CD14-positive monocyte (primary cell): ENCODE results near the gene UFL1. TPM values are rescaled to one million over a fixed set of nuclear protein-coding genes. Genes with fewer than 3 reads are reported as not detected.

Source experiments
- DNase-seq, 3 donors: peaks; one replicate each; pipeline ENCODE4 v3.0.0-alpha.2; 2011 to 2022
- H2AFZ ChIP-seq: 2 replicates; pipeline ENCODE4 v1.6.0; 2012; ENCODE audit warnings: mild to moderate bottlenecking, low read depth, low read length, inconsistent platforms; ENCODE audit not compliant: insufficient read depth, poor library complexity, severe bottlenecking
- H3K27ac ChIP-seq, 2 donors: 1 replicate in 1 of 2; 2 replicates in 1 of 2; pipeline ENCODE4 v1.5.1; 2012 to 2013; ENCODE audit warnings: low read length in 2 of 2, control low read depth in 1 of 2, inconsistent platforms in 1 of 2, low read depth in 1 of 2, mild to moderate bottlenecking in 1 of 2
- H3K27me3 ChIP-seq, 2 donors: one replicate each; pipeline versions ENCODE4 v1.6.0 to v1.6.1; 2011 to 2013; ENCODE audit warnings: low read length in 2 of 2; ENCODE audit not compliant: control insufficient read depth in 2 of 2, insufficient read depth in 2 of 2
- H3K36me3 ChIP-seq, 2 donors: replicated peaks in 1 of 2; 1 replicate in 1 of 2; 2 replicates in 1 of 2; pipeline versions ENCODE4 v1.5.1 to v1.6.1; 2012 to 2013; ENCODE audit warnings: low read length in 2 of 2, control low read depth in 1 of 2, inconsistent platforms in 1 of 2, mild to moderate bottlenecking in 1 of 2; ENCODE audit not compliant: insufficient read depth in 2 of 2, control insufficient read depth in 1 of 2
- H3K4me1 ChIP-seq, 2 donors: 1 replicate in 1 of 2; 2 replicates in 1 of 2; pipeline versions ENCODE4 v1.5.1 to v1.6.1; 2012 to 2013; ENCODE audit warnings: low read length in 2 of 2, control low read depth in 1 of 2, inconsistent platforms in 1 of 2, mild to moderate bottlenecking in 1 of 2, moderate library complexity in 1 of 2; ENCODE audit not compliant: insufficient read depth in 2 of 2, control insufficient read depth in 1 of 2
- H3K4me2 ChIP-seq: replicated peaks from 2 replicates; pipeline ENCODE3; 2012; ENCODE audit warnings: low read length, moderate library complexity, mild to moderate bottlenecking; ENCODE audit not compliant: poor library complexity, severe bottlenecking; ENCODE audit errors: extremely low read depth
- H3K4me3 ChIP-seq, 3 experiments: fragments of 200-600 bp in 1 of 3; sonication (generic) in 1 of 3; replicated peaks in 1 of 3; 1 replicate in 2 of 3; 2 replicates in 1 of 3; pipeline ENCODE4 v1.5.1; 2011 to 2013; ENCODE audit warnings: low read length in 3 of 3, mild to moderate bottlenecking in 3 of 3, control low read depth in 2 of 3, low read depth in 2 of 3, inconsistent platforms in 1 of 3, moderate library complexity in 1 of 3
- H3K79me2 ChIP-seq: 2 replicates; pipeline ENCODE4 v1.6.0; 2012; ENCODE audit warnings: mild to moderate bottlenecking, control low read depth, inconsistent platforms, low read length, moderate library complexity; ENCODE audit not compliant: insufficient read depth
- H3K9ac ChIP-seq: 2 replicates; pipeline ENCODE4 v1.6.0; 2017; ENCODE audit warnings: low read length, mild to moderate bottlenecking; ENCODE audit not compliant: insufficient read depth, poor library complexity, severe bottlenecking
- H3K9me3 ChIP-seq, 2 donors: replicated peaks in 1 of 2; 1 replicate in 1 of 2; 2 replicates in 1 of 2; pipeline versions ENCODE4 v1.5.1 to v1.6.1; 2012 to 2013; ENCODE audit warnings: low read length in 2 of 2, control low read depth in 1 of 2; ENCODE audit not compliant: control insufficient read depth in 1 of 2, insufficient read depth in 1 of 2
- H4K20me1 ChIP-seq: 2 replicates; pipeline ENCODE4 v1.6.0; 2012; ENCODE audit warnings: mild to moderate bottlenecking, low read length, control low read depth, moderate library complexity; ENCODE audit not compliant: insufficient read depth
- H3K27ac Mint-ChIP-seq, 7 donors: one replicate each; pipeline ENCODE4 v1.8.0; 2020; ENCODE audit warnings: mild to moderate bottlenecking in 7 of 7, mixed read lengths in 7 of 7, moderate library complexity in 6 of 7, inconsistent platforms in 2 of 7
- H3K27me3 Mint-ChIP-seq, 3 donors: one replicate each; pipeline ENCODE4 v1.8.0; 2021 to 2022; ENCODE audit warnings: low read depth in 3 of 3, mild to moderate bottlenecking in 3 of 3, mixed read lengths in 3 of 3, moderate library complexity in 3 of 3, inconsistent platforms in 1 of 3
- H3K36me3 Mint-ChIP-seq, 2 donors: one replicate each; pipeline ENCODE4 v1.8.0; 2020; ENCODE audit warnings: mixed read lengths in 2 of 2, inconsistent platforms in 1 of 2, mild to moderate bottlenecking in 1 of 2
- H3K4me1 Mint-ChIP-seq: one replicate; pipeline ENCODE4 v1.8.0; 2020; ENCODE audit warnings: mild to moderate bottlenecking, mixed read lengths
- H3K4me3 Mint-ChIP-seq, 2 donors: one replicate each; pipeline ENCODE4 v1.8.0; 2020; ENCODE audit warnings: mild to moderate bottlenecking in 2 of 2, mixed read lengths in 2 of 2, moderate library complexity in 1 of 2
- H3K9me3 Mint-ChIP-seq, 7 donors: one replicate each; pipeline ENCODE4 v1.8.0; 2020 to 2022; ENCODE audit warnings: mixed read lengths in 7 of 7, mild to moderate bottlenecking in 6 of 7, moderate library complexity in 6 of 7, inconsistent platforms in 2 of 7
- WGBS: methylation state at CpG from one replicate; pipeline ENCODE4 v1.1.5; 2013; ENCODE audit warnings: missing lambda C conversion rate; ENCODE audit not compliant: insufficient coverage; 5-methylcytosine and 5-hydroxymethylcytosine counted together
- intact Hi-C, 2 donors: fragments of 100-400 bp; cut with micrococcal nuclease; formaldehyde crosslinking; loops; one replicate each; pipeline versions ENCODE4 v1.15.0 to v1.15.1; 2023
- polyA plus RNA-seq, 3 donors: library from polyadenylated mRNA; depleted of rRNA in 1 of 3; unstranded in 2 of 3; stranded (reverse) in 1 of 3; fragments of 300-500 nt in 2 of 3; fragments of >200 nt in 1 of 3; fragmentation: Illumina TruSeq in 2 of 3; gene quantifications; 1 replicate in 2 of 3; 2 replicates in 1 of 3; pipeline ENCODE4 v1.2.3, GENCODE V29; 2012 to 2021
- TF ChIP-seq, protein P1 (sequence below): fragments of 200-600 bp; IDR thresholded peaks from one replicate; pipeline ENCODE4 v1.8.0; 2022; ENCODE audit warnings: antibody characterized with exemption, mild to moderate bottlenecking

The UFL1 gene
- polyA plus RNA-seq, 3 donors: 5.4 to 16.3 (median 12.6) TPM

DNA sequence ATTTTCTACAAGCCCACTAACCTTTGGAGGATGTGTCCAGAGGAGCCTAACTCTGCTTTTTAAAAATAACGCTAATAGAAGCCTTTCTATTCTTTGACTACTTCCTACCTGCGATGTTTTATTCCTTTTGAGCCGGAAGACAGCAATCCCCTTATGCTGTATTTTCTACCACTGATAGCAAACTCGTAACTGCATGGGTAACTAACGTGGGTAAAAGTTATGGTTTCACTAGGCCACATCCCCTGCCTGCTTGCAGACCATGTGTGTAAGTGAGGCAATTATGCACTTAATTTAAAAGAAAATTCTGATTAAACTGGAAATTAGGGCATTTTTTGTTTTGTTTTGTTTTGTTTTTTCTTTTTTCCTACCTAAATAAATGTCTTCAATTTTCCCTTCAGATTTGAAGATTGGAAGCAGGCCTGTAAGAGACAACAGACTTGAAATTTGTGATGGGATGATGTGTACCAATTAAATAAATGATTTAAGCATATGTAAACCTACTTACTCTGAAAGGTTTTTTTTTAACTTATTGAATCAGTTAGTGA lies 931 bp downstream of the UFL1 start:
- no peak for DNase-seq
- Histone ChIP-seq H2AFZ (peak overlapping the region; percentile 84), H3K79me2 (peaks cover 31% of the 10 kb centered on the region), H3K4me3 (peak overlapping the region; percentile 51 to 92 (median 82)), H3K27me3 (no peaks in the 10 kb centered on the region), H4K20me1 (no peaks in the 10 kb centered on the region), H3K9me3 (no peaks in the 10 kb centered on the region), H3K9ac (peak overlapping the region; percentile 95), H3K27ac (peak overlapping the region; percentile 97 to 98), H3K36me3 (peaks cover 26 to 28% of the 10 kb centered on the region in 2 donors), H3K4me2 (peak overlapping the region; percentile 88), H3K4me1 (peaks cover 15 to 16% of the 10 kb centered on the region in 2 donors)
- peaks cover 17 to 21% of the 10 kb centered on the region in 2 donors for H3K36me3 Mint-ChIP-seq
- peak overlapping the region; percentile 99 to 100 (median 100) for H3K27ac Mint-ChIP-seq
- intact Hi-C loops: loop anchor here in 1 of 2 donors (5.0 kb wide), 1 partner anchor 375 kb away; the partner anchor contains the start of gene NDUFAF4
- WGBS: no CpG with 5 or more reads among the region's 5 CpGs
- peak overlapping the region; percentile 97 to 98 for H3K4me3 Mint-ChIP-seq
- no peaks in the 10 kb centered on the region for H3K9me3 Mint-ChIP-seq
- H3K27me3 Mint-ChIP-seq: no peaks in the 10 kb centered on the region
- TF ChIP-seq, protein P1, sequence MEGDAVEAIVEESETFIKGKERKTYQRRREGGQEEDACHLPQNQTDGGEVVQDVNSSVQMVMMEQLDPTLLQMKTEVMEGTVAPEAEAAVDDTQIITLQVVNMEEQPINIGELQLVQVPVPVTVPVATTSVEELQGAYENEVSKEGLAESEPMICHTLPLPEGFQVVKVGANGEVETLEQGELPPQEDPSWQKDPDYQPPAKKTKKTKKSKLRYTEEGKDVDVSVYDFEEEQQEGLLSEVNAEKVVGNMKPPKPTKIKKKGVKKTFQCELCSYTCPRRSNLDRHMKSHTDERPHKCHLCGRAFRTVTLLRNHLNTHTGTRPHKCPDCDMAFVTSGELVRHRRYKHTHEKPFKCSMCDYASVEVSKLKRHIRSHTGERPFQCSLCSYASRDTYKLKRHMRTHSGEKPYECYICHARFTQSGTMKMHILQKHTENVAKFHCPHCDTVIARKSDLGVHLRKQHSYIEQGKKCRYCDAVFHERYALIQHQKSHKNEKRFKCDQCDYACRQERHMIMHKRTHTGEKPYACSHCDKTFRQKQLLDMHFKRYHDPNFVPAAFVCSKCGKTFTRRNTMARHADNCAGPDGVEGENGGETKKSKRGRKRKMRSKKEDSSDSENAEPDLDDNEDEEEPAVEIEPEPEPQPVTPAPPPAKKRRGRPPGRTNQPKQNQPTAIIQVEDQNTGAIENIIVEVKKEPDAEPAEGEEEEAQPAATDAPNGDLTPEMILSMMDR: no peak
- peaks cover 17% of the 10 kb centered on the region for H3K4me1 Mint-ChIP-seq

DNA sequence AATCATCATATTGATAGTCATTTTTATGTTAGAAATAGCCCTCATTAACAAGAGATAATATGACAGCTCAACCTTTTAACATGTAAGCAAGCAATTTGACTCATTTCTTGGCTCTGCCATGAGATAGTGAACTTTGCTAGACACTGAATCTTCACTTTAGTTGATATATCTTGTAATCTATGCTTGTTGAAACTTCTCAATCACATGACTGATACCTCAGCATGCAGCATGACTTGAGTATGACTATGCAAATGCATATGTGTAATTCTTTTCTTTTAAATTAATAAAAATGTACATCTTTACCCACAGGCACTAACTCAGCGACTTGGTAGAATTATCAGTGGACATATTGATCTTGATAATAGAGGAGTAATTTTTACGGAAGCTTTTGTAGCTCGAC lies 6.6 kb downstream of the UFL1 start:
- TF ChIP-seq, protein P1: no peak
- H3K27ac Mint-ChIP-seq: no peak overlapping the region
- H2AFZ ChIP-seq: no peak overlapping the region
- H3K4me3 ChIP-seq: no peak overlapping the region
- H3K27me3 ChIP-seq: no peaks in the 10 kb centered on the region
- H3K27ac ChIP-seq: no peak overlapping the region
- intact Hi-C loops: no loop called here
- H3K4me1 ChIP-seq: no peaks in the 10 kb centered on the region
- peaks cover 6% of the 10 kb centered on the region for H3K4me1 Mint-ChIP-seq
- H4K20me1 ChIP-seq: no peaks in the 10 kb centered on the region
- H3K27me3 Mint-ChIP-seq: no peaks in the 10 kb centered on the region
- no peaks in the 10 kb centered on the region for H3K9me3 ChIP-seq
- H3K36me3 Mint-ChIP-seq: peaks cover 66 to 71% of the 10 kb centered on the region in 2 donors
- peaks cover 10% of the 10 kb centered on the region for H3K79me2 ChIP-seq
- H3K9me3 Mint-ChIP-seq: no peaks in the 10 kb centered on the region
- H3K36me3 ChIP-seq: peaks cover 72 to 84% of the 10 kb centered on the region in 2 donors
- H3K9ac ChIP-seq: no peak overlapping the region
- no peak for DNase-seq
- no peak overlapping the region for H3K4me2 ChIP-seq
- H3K4me3 Mint-ChIP-seq: no peak overlapping the region
- WGBS: no CpG with 5 or more reads among the region's 3 CpGs
